Right forelimb (tissue), 1 donor: ENCODE measurements around the gene ZNF587B.
"Not testable (repeated sequence)": the region's sequence is repeated elsewhere in the genome, so short reads cannot be mapped to it uniquely, and the experiment has no call there.

Experiments used
- DNase-seq: peaks from one replicate; pipeline ENCODE4 v3.0.0-alpha.2; 2018

ZNF587B gene

GRCh38 chr19:57830071-57830602 lies at the start of gene ZNF587B:
ZNF587B (plus strand) TSS chr19:57830299; CDS start chr19:57830529, 230 bp downstream.
- DNase-seq = peak; percentile 78

GRCh38 chr19:57786286-57786685 lies 43.8 kb upstream of the ZNF587B start:
- no peak for DNase-seq

GRCh38 chr19:57786906-57787305 lies 43.2 kb upstream of the ZNF587B start:
- no peak for DNase-seq

GRCh38 chr19:57788114-57788692 lies 41.9 kb upstream of the ZNF587B start:
- DNase-seq = no peak

- DNase-seq = no peak
Observed at GRCh38 chr19:57789288-57789687, 40.8 kb upstream of the ZNF587B start.

- not testable (repeated sequence) for DNase-seq
Observed at GRCh38 chr19:57796580-57796979, 33.5 kb upstream of the ZNF587B start.

GRCh38 chr19:57800696-57801095 lies 29.4 kb upstream of the ZNF587B start:
- DNase-seq = no peak

GRCh38 chr19:57802269-57802668 lies 27.8 kb upstream of the ZNF587B start:
- no peak for DNase-seq

- no peak for DNase-seq
Observed at GRCh38 chr19:57803265-57803593, 26.9 kb upstream of the ZNF587B start.

- DNase-seq = peak; percentile 72
Observed at GRCh38 chr19:57803594-57804325, 26.3 kb upstream of the ZNF587B start.

- no peak for DNase-seq
Observed at GRCh38 chr19:57807541-57807940, 22.6 kb upstream of the ZNF587B start.

- not testable (repeated sequence) for DNase-seq
Observed at GRCh38 chr19:57810410-57811295, 19.4 kb upstream of the ZNF587B start.

- no peak for DNase-seq
Observed at GRCh38 chr19:57812226-57812625, 17.9 kb upstream of the ZNF587B start.

GRCh38 chr19:57812975-57813820 lies 16.9 kb upstream of the ZNF587B start:
- DNase-seq = not testable (repeated sequence)

- DNase-seq = no peak
Observed at GRCh38 chr19:57813919-57814504, 16.1 kb upstream of the ZNF587B start.

- peak; percentile 82 for DNase-seq
Observed at GRCh38 chr19:57814505-57815246, 15.4 kb upstream of the ZNF587B start, which contains the start of gene ZNF552. ZNF552 (minus strand) TSS chr19:57814913; CDS start chr19:57814743, 170 bp downstream.

- DNase-seq = no peak
Observed at GRCh38 chr19:57815247-57816075, 14.6 kb upstream of the ZNF587B start.

- DNase-seq = no peak
Observed at GRCh38 chr19:57816652-57817051, 13.4 kb upstream of the ZNF587B start.

- DNase-seq = no peak
Observed at GRCh38 chr19:57817976-57818375, 12.1 kb upstream of the ZNF587B start.

GRCh38 chr19:57818378-57818777 lies 11.7 kb upstream of the ZNF587B start:
- DNase-seq = no peak
